A549 treated with GW870086 at 1 μM for 4 hours (cell line): ENCODE data around the gene LEMD1. TPM values are rescaled to one million over a fixed set of nuclear protein-coding genes. Genes with fewer than 3 reads are reported as not detected.

Experiments
- total RNA-seq: library from RNA; stranded (reverse); fragments of 200-300 nt; extraction: Qiagen RNA extraction; gene quantifications from 5 replicates; pipeline ENCODE4 v1.2.3, GENCODE V29; 2022; ENCODE audit warnings: low read depth

Gene LEMD1, protein sequence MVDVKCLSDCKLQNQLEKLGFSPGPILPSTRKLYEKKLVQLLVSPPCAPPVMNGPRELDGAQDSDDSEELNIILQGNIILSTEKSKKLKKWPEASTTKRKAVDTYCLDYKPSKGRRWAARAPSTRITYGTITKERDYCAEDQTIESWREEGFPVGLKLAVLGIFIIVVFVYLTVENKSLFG
- not detected in 5 replicates for total RNA-seq

DNA sequence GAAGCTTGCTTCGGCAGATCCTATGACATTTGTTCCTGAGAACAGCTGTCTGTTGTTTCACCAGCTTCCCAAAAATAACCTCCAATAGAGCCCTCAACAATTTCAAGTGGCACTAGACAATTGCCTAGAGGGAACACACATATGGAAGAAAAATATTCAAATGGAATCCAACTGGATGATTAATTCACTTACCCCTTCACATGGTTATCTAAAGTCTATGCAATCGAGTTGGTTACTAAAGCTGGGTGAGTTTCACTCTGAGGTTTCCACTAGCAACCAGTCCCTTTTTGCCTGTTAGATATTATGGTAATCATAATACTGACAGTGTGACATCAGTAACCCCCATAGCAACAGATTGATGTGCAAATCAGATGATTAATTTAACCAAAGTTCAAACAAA lies at the start of gene LEMD1:
Gene LEMD1 (minus strand): TSS at position 259 of the 400 bp plus-strand sequence. CDS start 1,520 bp downstream, outside the sequence.

DNA sequence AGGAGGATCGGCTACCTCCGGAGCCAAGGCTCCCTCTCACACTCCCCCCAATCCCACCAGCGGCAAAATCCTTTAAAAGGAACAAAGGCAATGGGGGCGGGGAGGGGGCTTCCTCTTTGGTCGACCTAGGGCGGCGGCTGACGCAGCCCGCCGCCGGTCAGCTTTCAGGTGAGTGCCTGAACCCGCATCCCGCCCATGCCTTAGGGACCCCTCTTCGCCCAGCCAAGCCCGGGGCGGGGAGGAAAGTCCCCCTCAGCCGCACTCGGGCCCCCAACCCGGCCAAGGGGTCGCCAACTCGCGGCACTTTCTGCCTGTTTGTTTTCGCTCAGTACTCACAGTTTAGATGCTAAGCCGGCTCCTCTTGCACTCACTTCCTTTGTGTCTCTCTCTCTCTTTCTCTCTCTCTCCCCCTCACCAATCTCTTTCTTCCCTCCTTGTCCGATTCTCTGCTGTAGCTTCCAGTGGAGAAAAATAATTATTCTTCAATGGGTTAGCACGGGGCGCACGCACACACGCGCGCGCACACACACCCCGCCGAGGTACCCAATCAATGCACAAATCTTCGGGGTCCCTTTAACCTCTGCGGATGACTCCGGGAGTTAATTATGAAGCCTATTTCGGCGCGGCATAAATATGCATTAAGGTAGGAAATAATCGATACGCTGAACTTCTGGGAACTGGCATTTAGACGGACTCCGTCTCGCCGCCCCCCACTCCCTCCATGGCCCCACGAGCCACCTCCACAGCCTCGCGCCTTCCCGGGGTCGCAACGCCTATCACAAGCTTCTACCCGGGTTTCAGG lies 33.9 kb upstream of the LEMD1 start, which contains the start of gene BLACAT1:
Gene BLACAT1 (minus strand): TSS at position 465 of the 802 bp plus-strand sequence.

DNA sequence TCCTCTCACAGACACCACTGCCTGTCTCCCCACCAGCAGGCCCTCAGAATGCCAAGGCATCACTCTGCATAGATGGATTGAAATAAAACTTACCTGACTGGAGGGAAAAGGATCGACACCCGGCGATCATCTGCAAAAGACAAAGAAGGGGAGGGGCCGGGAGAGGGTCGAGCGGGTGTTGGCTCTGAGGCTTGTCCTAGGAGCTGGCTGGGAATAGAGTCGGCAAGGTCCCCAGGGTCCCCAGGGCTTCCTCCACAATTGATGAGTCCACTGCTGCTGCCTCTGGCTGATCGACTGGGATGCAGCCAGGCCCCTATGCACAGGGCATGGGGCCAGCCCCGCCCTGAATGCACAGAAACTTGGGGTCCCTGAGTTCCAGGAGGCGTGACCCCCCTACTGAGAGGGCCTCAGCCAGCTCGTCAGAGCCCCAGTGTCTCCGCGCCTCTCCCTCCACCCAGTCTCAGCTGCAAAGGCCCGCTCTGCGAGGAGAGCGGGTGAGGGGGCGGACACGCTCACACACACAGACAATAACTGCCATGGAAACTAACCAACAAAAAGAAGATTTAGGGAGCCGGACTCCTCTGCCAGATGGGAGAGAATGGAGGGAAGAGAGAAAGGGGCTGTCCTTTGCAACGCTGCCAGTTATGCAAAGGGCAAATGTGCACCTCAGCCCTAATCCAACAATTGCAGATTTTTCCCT lies 65.3 kb downstream of the LEMD1 start, which contains the start of gene KLHDC8A:
Gene KLHDC8A (minus strand): TSS at position 483 of the 700 bp plus-strand sequence. CDS start 13,318 bp downstream, outside the sequence.

Other genes starting within 250 kb of the LEMD1 start
- gene DSTYK, start 210.4 kb downstream of the LEMD1 start, total RNA-seq: 6.3 to 9.3 TPM (median 8.5 TPM) in 5 replicates
- 1.5 to 1.8 TPM (median 1.6 TPM) in 5 replicates for gene TMCC2, start 194.1 kb downstream of the LEMD1 start, total RNA-seq
- gene NUAK2, start 100.3 kb downstream of the LEMD1 start, total RNA-seq: 28.8 to 32.2 TPM (median 29.8 TPM) in 5 replicates
- 0.66 to 1.1 TPM (median 0.79 TPM) in 5 replicates for gene KLHDC8A, start 65.1 kb downstream of the LEMD1 start, total RNA-seq
- gene BLACAT1, start 34.0 kb upstream of the LEMD1 start, total RNA-seq: 0.03 to 0.07 TPM in 2 of 5 replicates, not detected in the others
- gene CDK18, start 82.6 kb upstream of the LEMD1 start, total RNA-seq: 0.73 to 1.3 TPM (median 1.1 TPM) in 5 replicates
- gene ELK4, start 210.0 kb upstream of the LEMD1 start, total RNA-seq: 6.0 to 7.2 TPM (median 6.4 TPM) in 5 replicates